HG02852 (cell line): ENCODE data around the gene ASIC4.

Experiments
- ATAC-seq: cut with Tn5 transposase; IDR thresholded peaks from one replicate; pipeline ENCODE4 v1.9.1; 2021; ENCODE audit warnings: mild to moderate bottlenecking, moderate library complexity; ENCODE audit not compliant: unreplicated experiment

Gene ASIC4

DNA sequence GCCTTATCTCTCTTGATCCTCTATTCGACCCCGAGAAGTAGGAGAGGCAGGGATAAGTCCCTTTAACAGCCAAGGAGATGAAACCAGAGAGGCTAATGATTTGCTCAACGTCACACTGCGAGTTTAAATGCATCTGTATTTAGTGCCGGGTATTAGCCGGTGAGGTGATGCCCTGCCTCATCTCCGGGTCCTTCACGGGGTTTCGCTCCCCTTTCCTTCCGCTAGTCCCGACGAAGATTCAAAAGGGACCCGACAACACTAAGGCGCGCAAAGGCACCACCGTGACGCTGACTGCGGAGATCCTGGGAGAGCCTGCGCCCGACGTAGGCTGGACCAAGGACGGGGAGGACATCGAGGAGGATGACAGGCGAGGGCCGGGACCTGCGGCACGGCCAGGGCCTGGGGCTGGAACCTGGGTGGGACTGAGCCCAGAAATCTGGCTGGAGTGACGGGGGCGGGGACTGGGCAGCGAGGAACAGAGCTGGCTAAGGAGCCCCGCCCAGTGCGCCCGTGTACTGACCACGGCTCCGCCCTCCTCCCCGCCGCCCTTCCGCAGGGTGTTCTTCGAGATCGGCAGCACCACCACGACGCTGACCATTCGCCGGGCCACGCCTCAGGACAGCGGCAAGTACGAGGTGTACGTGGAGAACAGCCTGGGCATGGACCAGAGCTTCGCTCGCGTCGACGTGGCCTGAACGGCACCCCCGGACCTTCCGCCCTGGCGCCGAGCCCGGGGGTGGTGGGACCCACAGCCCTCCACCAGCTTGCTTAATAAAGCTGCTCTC lies 16.6 kb upstream of the ASIC4 start:
- peak; percentile 24 for ATAC-seq

DNA sequence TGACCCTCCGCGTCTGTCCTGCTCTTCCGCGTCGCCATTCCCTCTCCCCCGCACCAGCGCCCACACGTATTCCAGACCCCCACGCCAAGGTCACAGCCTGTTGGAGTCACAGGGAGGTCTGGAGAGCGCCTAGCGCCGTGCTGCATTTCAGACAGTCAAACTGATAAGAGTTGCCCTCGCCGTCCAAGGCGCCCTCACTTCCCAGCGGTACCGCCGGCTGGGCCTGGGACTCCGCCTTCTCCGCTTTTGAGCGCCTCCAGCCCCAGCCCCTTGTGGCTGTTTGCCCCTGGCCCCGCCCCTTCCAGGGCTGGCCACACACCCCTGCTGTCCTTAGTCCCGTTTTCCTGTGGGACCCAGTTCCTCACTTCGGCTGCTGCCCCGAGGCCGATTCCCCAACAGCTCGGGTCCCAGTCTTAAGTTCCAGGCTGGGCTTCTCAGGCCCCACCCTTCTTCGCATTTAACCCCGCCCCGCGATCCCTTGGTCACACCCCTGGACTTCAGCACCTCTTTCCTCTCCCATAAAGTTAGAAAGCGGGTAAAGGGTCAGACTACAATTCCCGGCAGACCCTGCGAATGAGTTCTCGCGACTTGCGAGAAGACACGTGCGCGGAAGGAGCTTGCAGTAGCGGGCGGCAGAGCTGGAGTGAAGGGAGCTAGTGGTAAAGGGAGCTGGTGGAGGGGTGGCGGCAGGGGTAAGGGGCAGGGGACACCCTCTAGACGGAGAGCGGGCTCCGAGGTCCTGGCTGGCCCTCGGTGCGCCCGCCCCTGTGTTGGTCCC lies 15.8 kb upstream of the ASIC4 start, which contains the start of gene GMPPA:
Gene GMPPA, plus strand, starts transcription at position 612 of the 778 bp plus-strand sequence. CDS start 1,085 bp downstream, outside the sequence.
- peak; percentile 93 for ATAC-seq

DNA sequence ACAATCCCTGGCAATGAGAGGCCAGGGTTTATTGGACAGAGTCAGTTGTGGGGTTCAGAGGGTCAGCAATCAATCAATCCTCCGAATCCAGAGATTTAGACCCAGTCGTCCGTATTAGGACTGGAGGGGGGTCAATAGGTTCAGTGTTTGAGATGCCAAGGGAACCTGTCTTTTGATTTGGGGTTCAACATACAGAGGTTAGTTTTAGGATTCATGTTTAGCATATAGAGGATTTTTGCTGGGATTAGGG lies 15.3 kb upstream of the ASIC4 start:
- no peak for ATAC-seq

DNA sequence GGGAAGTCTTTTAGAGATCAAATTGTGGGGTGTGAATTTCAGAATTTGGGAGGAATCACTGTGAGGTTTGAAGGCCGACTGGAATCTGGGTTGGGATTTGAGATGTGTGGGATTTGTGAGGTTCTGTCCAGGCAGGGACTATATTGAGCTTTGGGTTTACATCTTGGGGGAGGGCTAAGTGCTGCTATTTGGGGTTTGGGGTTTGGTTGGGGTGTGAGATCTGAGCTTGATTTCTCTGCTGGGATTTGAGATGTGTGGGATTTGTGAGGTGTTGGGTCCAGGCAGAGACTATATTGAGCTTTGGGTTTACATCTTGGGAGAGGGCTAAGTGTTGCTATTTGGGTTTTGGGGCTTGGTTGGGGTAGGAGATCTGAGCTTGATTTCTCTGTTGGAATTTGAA lies 14.7 kb upstream of the ASIC4 start:
- no peak for ATAC-seq

DNA sequence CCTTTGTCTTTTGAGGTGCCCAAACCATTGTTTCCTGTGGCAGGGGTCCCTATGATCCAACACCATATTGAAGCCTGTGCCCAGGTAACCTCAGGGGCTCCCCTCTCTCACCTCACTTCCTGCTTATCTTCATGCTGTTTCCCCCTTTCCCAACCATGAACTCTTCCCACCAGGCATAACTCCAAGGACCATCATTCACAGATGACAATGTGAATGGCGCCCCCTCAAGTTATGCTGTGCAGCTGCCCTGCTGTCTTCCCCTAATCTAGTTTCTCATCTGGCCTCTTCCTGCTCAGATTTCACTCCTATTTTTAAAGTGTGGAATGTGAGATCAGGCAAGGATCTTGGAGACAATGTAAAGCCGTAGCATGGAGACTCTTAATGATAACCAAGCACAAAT lies 14.1 kb upstream of the ASIC4 start:
- ATAC-seq: no peak

DNA sequence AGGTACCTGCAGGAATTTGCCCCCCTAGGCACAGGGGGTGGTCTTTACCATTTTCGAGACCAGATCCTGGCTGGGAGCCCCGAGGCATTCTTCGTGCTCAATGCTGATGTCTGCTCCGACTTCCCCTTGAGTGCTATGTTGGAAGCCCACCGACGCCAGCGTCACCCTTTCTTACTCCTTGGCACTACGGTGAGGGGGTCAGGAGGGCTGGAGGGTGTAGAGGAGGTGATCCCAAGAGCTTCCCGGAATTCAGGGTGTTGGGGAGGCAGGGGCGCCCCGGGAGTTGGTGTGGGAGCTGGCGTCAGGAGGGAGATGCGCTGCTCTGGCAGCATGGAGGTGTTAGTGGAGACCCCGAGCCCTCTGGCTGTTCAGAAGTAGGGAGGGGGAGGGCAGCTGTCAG lies 12.4 kb upstream of the ASIC4 start:
- ATAC-seq: no peak

DNA sequence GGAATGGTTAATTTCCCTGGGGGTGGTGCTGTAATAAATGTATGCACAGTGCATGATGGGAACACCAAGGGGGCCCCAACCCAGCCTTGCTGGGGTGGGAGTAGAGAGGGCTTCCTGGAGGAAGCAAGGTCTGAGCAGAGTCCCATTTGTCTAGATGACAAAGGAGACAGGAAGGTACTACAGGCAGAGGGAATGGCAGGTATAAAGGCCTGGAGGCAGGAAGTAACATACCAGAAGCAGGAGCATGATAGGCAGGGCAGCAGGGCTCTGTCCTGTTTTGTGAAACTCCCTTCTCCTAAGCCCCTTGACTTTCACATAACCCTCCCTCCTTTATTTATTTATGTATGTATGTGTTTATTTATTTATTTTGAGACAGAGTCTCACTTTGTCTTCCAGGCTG lies 11.7 kb upstream of the ASIC4 start:
- no peak for ATAC-seq

DNA sequence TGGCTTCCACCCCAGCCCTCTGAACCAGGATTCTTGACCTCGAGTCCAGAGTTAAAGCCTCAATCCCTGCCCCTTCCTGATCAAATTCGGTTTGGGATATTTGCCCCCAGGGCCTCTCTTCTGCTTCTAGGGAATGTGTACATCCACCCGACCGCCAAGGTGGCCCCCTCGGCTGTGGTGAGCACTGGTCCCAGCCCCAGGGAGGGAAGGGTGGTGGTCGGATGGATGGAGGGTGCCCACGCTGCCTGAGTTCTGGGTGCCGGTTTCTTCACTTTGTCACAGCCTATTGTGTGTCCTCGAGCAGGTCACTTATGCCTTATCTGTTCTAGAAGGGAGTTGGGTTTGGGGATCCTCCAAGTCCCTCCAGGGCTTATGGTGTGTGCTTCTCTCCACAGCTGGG lies 8.7 kb upstream of the ASIC4 start:
- ATAC-seq: no peak

DNA sequence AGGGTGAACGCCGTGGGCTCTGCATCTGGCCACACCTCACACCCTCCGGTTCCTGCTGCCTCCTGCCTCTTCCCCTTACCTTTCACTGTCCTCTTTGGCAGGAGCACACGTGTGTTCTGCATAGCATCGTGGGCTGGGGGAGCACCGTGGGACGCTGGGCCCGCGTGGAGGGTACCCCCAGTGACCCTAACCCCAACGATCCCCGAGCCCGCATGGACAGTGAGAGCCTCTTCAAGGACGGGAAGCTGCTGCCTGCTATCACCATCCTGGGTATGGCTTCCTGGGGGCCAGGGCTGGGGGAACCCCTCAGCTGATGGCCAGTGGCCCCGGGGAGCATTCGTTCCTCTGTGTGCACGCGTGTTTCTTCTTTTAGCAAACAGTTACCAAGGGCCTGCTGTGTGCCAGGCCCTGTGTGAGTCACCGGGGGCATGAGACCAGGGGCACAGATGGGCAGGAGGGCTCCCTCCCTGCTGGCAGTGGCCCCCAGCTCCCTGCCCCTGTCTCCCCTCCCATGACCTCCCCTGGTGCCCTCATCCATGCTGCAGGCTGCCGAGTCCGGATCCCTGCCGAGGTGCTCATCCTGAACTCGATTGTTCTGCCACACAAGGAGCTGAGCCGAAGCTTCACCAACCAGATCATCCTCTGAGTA lies 8.0 kb upstream of the ASIC4 start:
- no peak for ATAC-seq

DNA sequence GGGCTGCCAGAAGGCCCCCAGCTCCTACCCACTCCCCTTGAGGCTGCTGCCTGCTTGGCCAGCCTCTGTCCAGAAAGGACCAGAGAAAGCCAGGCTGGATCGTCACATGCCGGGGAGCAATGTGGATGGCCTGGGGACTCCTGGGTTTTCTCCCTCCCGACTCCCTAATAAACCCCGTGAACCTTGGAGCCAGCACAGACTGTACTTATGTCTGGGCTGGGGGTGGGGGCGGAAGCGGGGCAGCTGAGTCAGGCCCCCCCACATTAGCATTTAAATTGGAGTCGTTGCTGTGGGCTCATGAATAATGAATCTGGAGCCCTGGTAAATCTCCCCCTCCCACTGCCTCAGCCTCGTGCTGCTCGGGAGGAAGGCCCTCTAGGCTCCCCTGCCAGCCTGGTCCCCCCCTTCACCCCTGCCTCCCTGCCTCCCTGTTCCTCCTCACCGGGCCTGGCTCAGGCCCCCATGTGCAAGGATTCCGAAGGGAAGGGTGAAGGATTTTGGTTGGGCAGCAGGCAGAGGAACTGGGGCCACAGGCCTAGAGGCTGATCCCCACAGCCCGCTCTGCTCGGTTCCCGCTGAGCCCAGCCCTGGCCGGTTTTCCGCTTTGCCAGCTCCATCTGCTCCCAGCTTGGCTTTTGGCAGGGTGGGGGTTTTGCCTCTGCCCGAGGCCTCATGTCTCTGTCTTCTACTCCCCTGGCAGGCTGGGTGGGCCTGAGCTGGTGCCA lies 7.3 kb upstream of the ASIC4 start:
- no peak for ATAC-seq

DNA sequence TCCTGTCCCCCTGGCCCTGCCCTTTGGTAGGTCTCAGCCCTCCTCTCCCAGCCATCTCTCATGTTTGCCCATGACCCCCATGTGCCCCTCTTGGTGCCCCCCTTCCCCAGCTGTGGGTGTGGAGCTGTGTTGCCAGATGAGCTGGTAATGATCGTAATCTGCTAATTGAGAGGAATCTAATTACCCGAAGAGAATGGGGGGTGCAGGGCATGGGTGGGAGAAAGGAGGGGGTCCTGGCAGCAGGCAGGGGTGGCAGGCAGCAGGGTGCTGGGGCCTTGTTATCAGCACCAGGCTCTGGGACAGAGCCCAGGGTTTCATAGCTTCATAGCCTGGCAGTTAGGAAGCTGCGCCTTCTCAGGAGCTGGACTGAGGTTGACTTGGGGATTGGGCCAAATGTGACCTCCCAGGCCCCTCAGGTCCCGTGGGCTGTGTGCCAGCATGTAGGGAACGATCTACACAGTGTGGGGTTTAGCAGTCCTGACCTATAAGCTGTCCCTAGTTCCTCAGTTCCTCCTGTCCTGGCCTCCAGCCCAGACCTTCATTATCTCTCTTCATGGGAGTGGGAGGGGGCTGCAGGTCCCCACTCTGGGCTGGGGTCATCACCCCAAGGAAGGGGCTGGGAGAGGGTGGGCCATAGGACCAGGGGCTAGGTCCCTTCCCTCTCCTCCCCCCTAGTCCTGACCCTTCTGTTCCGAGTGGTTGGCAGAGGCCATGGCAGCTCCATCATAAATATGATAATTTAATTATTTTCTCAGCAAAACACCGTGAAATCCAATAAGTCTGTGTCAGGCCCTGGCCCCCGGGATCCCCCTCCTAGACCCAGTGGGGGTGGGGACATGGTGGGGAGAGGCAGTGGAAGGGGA lies 6.5 kb upstream of the ASIC4 start:
- ATAC-seq: no peak

DNA sequence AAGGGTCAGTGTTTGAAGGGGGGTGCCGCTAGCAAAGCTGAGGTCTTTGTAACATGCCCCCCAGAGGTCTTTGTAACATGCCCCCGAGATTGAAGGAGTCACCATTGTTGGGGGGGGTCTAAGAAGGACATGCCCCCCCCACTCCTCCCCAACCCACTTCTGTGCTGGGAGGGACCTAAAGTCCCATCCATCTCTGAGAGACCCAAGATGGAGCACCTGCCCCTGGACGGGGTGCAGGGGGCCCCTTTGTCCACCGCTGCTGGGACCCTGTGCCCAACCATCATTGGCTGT lies 5.9 kb upstream of the ASIC4 start:
- ATAC-seq: no peak

DNA sequence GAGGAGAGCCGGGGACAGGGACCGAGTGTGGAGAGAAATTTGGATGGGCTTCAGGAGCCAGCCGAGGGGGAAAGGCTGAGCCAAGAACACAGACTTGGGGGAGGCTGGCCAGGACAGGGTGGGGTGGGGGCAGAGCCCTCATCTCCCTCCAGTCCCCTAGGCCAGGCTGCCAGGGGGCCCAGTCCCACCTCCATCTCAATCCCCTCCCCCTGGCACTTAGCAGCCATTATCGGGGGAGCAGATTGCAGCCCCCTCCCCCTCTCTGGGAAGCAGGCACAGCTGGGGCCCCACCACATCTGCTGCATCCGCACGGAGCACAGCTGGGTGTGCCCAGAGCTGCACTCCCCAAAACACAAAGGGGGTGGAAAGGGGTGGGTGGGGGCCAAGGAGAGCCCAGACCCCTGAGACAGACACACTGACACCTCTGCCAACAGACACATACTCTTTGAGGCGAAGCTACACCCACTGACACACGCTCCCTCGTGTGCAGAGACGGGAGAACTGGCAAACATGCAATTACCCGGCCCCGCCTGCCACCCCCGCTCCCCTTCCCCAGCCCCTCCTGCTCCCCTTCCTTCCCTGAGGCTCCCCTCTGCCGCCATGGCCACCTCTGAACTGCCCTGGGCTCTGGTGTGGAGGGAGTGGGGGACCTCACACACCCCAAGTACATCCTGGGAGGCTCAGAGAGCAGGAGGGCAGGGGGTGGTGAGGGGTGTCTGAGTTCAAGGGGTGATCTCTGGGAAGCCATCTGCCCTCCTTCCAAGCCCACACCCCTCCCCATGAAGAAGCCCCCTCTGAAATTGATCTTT lies 5.1 kb upstream of the ASIC4 start:
- ATAC-seq: peak; percentile 17

DNA sequence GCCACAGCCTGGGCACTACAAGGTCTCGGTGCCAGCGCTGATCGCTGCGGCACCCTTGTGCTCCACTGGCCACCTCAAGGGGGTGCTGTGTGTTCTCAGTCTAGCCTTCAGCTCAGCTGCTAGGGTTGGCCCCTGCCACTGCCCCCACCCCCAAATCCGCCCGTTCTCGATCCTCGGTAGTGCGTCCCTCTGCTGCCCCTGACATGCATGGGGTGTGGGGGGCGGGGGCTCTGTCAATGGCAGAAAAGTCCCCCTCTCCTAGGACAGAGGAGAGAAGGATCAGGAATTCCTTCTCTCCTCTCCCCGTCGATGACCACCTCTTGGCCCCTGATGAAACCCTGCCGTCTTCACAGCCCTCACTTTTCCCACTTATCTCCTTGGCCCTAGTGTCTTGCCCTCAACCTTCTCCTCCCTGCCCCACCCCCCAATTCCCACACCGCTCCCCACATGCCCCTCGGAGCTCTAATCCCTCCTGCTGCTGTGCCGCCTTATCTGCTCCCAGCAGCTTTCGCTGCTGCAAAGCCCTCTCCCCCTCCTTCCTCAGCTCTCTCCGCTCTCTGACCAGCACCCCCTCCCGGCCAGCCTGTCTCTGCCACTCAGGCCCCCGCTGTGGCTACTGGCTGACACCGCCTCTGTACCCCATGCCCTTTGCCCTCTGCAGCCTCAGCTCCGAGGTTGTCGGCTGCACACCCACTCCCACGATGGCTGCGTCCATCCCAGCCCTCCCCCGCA lies 4.3 kb upstream of the ASIC4 start:
- ATAC-seq: peak; percentile 62

DNA sequence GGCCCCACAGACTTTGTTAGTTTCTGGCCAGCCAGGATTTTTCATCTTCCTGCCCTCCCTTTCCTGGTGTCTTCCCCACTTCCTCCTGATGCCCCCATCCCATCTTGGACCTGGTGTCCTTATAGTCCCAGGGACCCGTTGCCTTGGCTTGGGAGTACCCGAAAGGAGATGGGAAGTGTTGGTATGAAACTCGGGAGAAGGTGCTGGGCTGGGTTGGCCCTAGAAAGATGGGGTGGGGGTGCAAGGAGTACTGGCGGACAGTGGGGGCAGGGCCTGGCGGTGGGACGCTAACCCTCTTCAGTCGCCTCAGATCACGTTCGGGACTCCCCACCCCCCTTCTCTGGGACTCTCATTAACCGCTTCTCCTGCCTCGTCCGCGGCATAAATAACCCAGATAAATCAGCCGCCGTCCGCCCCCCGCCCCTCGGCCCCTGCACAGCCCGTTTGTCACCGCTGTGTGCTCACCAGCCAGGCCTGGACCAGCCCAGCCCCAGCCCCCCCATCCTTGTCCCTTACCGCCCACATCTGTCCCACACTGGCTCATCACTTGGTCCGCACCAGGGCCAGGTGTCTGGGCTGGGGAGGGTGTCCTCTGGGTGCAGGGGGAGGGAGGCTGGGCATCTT lies 3.7 kb upstream of the ASIC4 start:
- no peak for ATAC-seq

DNA sequence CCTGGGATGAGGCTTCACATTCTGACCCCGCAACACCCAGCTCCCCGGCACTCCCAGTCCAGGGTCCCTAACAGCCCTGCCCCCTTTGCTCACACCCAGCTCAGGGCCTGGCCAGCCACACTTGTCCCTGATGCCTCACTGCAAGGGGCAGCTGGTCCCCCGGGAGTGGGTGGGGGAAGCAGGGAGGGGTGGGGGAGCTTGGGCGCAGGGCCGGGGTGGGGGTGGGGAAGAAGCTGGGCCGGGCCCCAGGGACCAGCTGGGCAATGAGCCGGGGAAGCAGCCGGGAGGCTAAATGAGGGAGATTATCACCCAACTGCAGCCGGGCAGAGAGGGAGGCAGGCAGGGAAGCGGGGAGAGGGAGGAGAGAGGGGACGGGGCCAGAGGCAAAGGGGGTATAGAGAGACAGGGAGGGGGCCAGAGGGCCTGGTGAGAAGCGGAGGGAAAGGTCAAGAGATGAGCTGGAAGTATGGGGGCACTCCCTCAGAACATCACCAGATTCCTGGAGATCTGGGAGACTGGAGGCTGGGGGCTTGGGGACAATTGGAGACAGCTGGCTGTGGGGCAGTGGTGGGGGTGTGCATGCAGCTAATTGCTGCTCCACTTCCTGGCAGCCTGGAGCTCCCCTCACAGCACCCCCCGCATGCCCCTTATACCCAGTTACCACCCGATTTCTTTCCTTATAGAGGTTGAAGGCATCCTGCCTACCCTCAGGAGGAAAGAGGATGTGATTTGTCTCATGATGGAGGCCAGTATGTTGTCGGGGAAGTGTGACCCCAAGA lies 2.5 kb upstream of the ASIC4 start:
- no peak for ATAC-seq

DNA sequence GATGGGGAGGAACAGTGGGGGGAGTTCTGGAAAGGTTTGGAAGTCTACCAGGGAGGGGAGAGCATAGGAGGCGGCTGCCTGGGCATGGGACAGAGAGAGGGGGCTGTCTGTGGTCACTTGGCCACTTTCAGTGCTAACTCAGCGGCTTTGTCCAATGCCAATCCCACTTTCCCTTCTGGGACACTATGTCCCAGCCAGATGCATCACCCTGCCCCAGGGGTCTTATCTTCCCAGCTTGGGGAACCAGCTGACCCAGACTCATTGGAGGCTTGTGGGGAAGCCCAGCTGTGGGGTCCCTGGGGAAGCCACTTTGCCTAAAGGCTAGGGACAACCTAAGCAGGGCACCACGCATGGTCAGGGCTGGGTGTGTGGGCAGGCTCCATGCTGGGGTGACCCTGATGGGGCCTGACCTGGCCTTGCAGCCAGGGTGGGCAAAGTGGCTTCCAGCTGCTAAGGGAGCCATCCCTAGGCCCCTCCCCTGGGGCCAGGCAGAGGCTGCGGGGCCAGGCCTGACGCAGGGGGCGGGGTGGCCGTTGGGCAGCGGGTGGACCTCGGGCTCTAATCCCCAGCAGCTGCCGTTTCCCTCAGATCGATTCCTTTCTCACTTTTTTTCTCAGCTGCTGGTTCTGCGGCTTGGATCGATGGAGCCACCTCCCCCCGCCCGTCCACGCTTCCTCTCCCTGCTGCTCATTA lies 1.6 kb upstream of the ASIC4 start:
- ATAC-seq: no peak
